Endothelial cell of umbilical vein (primary cell): Measurements from ENCODE around the gene DMD. TPM values are rescaled to one million over a fixed set of nuclear protein-coding genes. Genes with fewer than 3 reads are reported as not detected.

ENCODE experiments used
- BruUV-seq: library from RNA; stranded (reverse); fragments of 400-500 nt; replicated peaks from 2 replicates; lab custom pipeline; 2021; lab: Mats Ljungman, UMichigan
- CTCF ChIA-PET: fragments of 300-600, 350-600 bp; sonication (Branson Sonifier 250); formaldehyde crosslinking; loops from one replicate; lab custom pipeline; 2021; ENCODE audit warnings: antibody characterized with exemption, inconsistent platforms; lab: Charles Lee
- POLR2A ChIA-PET: fragments of 300-600, 350-600 bp; sonication (Branson Sonifier 250); formaldehyde crosslinking; loops from one replicate; lab custom pipeline; 2021; ENCODE audit warnings: antibody characterized with exemption, inconsistent platforms; lab: Charles Lee
- DNase-seq: peaks from one replicate; pipeline ENCODE4 v3.0.0-alpha.2; 2011; ENCODE audit warnings: low read depth, low spot score
- FAIRE-seq: peaks from 2 replicates; lab custom pipeline; 2011; peaks lifted over from hg19 to GRCh38; lab: Jason Lieb, UNC
- H2AFZ ChIP-seq: 2 replicates; pipeline ENCODE4 v1.6.0; 2012; ENCODE audit warnings: low read depth, low read length, control low read depth, inconsistent platforms
- H3K27ac ChIP-seq: 2 replicates; pipeline ENCODE4 v1.5.1; 2011; ENCODE audit warnings: low read depth, mild to moderate bottlenecking, control low read depth, low read length, moderate library complexity; ENCODE audit not compliant: insufficient read depth
- H3K27me3 ChIP-seq, 2 experiments: 2 replicates each; pipeline versions ENCODE4 v1.6.0 to v1.6.1; 2011; ENCODE audit warnings: low read length in 2 of 2, mixed read lengths in 1 of 2; ENCODE audit not compliant: control insufficient read depth in 2 of 2, insufficient read depth in 2 of 2
- H3K36me3 ChIP-seq, 2 experiments: 2 replicates in 1 of 2; 3 replicates in 1 of 2; pipeline ENCODE4 v1.5.1; 2011; ENCODE audit warnings: low read length in 2 of 2, mild to moderate bottlenecking in 1 of 2, moderate library complexity in 1 of 2; ENCODE audit not compliant: control insufficient read depth in 2 of 2, insufficient read depth in 2 of 2; ENCODE audit errors: extremely low read depth in 1 of 2
- H3K4me1 ChIP-seq: 3 replicates; pipeline ENCODE4 v1.5.1; 2011; ENCODE audit warnings: mild to moderate bottlenecking, low read length; ENCODE audit not compliant: control insufficient read depth, insufficient read depth; ENCODE audit errors: extremely low read depth
- H3K4me2 ChIP-seq: 2 replicates; pipeline ENCODE4 v1.6.1; 2011; ENCODE audit warnings: low read length, control low read depth, mixed read lengths; ENCODE audit not compliant: insufficient read depth
- H3K4me3 ChIP-seq, 3 experiments: fragments of 200-600 bp in 1 of 3; sonication (generic), shearing (Covaris generic) in 1 of 3; replicated peaks in 1 of 3; 2 replicates each; pipeline ENCODE4 v1.5.1; 2011 to 2016; ENCODE audit warnings: control low read depth in 3 of 3, low read length in 3 of 3, mild to moderate bottlenecking in 2 of 3, inconsistent platforms in 1 of 3, low read depth in 1 of 3, moderate library complexity in 1 of 3; ENCODE audit not compliant: insufficient read depth in 1 of 3
- H3K79me2 ChIP-seq: 2 replicates; pipeline ENCODE4 v1.6.0; 2012; ENCODE audit warnings: low read length, inconsistent platforms; ENCODE audit not compliant: control insufficient read depth, insufficient read depth
- H3K9ac ChIP-seq: replicated peaks from 2 replicates; pipeline ENCODE3; 2011; ENCODE audit warnings: low read length, control low read depth; ENCODE audit not compliant: insufficient read depth; ENCODE audit errors: extremely low read depth
- H3K9me1 ChIP-seq: replicated peaks from 3 replicates; pipeline ENCODE4 v1.6.0; 2011; ENCODE audit warnings: mild to moderate bottlenecking, low read length; ENCODE audit not compliant: control insufficient read depth, insufficient read depth; ENCODE audit errors: extremely low read depth
- H3K9me3 ChIP-seq: replicated peaks from 2 replicates; pipeline ENCODE4 v1.5.1; 2012; ENCODE audit warnings: low read length, inconsistent platforms; ENCODE audit not compliant: control insufficient read depth, insufficient read depth
- H4K20me1 ChIP-seq: replicated peaks from 2 replicates; pipeline ENCODE3; 2011; ENCODE audit warnings: mild to moderate bottlenecking, low read length; ENCODE audit not compliant: control insufficient read depth, insufficient read depth; ENCODE audit errors: extremely low read depth
- CTCF ChIP-seq, 2 donors: IDR thresholded peaks; 1 replicate in 1 of 2; 2 replicates in 1 of 2; pipeline ENCODE4 v1.5.1; 2011; ENCODE audit warnings: low read length in 2 of 2, mild to moderate bottlenecking in 2 of 2, moderate library complexity in 2 of 2, control low read depth in 1 of 2, inconsistent platforms in 1 of 2, low read depth in 1 of 2; ENCODE audit not compliant: insufficient read depth in 1 of 2; ENCODE audit errors: extremely low read depth in 1 of 2
- EZH2 ChIP-seq: IDR thresholded peaks from 2 replicates; pipeline ENCODE4 v1.6.1; 2012; ENCODE audit warnings: borderline replicate concordance, low read depth, mild to moderate bottlenecking, moderate library complexity, low read length, inconsistent platforms; ENCODE audit not compliant: severe bottlenecking
- FOS ChIP-seq: IDR thresholded peaks from 2 replicates; pipeline ENCODE4 v1.6.1; 2011; ENCODE audit warnings: mild to moderate bottlenecking, low read length, moderate library complexity, borderline replicate concordance; ENCODE audit not compliant: insufficient read depth
- GATA2 ChIP-seq: IDR thresholded peaks from 2 replicates; pipeline ENCODE4 v1.7.0; 2011; ENCODE audit warnings: low read depth, mild to moderate bottlenecking, moderate library complexity, mixed read lengths, low read length; ENCODE audit not compliant: insufficient read length, insufficient read depth
- JUN ChIP-seq: IDR thresholded peaks from 2 replicates; pipeline ENCODE4 v1.6.1; 2011; ENCODE audit warnings: borderline replicate concordance, low read depth; ENCODE audit not compliant: insufficient read length, insufficient read depth
- MAX ChIP-seq: IDR thresholded peaks from 2 replicates; pipeline ENCODE4 v1.6.1; 2011; ENCODE audit not compliant: insufficient read depth, insufficient read length
- MYC ChIP-seq: IDR thresholded peaks from one replicate; pipeline ENCODE4 v1.6.1; 2011; ENCODE audit warnings: mild to moderate bottlenecking, low read depth, low read length
- POLR2A ChIP-seq: IDR thresholded peaks from 2 replicates; pipeline ENCODE4 v1.6.1; 2012; ENCODE audit warnings: low read depth, mild to moderate bottlenecking, control low read depth, low read length
- POLR2AphosphoS5 ChIP-seq: IDR thresholded peaks from 2 replicates; pipeline ENCODE4 v1.6.1; 2012; ENCODE audit warnings: low read depth, mild to moderate bottlenecking, control low read depth, low read length, moderate library complexity; ENCODE audit not compliant: insufficient read depth
- dilution Hi-C: fragments of 300-500 bp; cut with MboI; formaldehyde crosslinking; loops from one replicate; pipeline ENCODE4 v1.15.0; 2019; ENCODE audit warnings: low sequenced_read_pairs; ENCODE audit not compliant: extremely low pct_ligation_motif_present
- intact Hi-C: fragments of 100-400 bp; cut with micrococcal nuclease; formaldehyde crosslinking; loops from one replicate; pipeline ENCODE4 v1.10.0; 2022
- polyA plus RNA-seq, 4 experiments: library from polyadenylated mRNA; depleted of rRNA in 3 of 4; stranded (reverse) in 3 of 4; unstranded in 1 of 4; fragments of >200 nt; gene quantifications; 2 replicates each; pipeline versions ENCODE4 v1.2.1 to v1.2.3, GENCODE V29; 2011 to 2012; ENCODE audit warnings: missing spikeins in 1 of 4
- total RNA-seq: library from RNA; stranded (reverse); gene quantifications from 2 replicates; pipeline ENCODE4 v1.2.3, GENCODE V29; 2021

DMD gene
- total and polyA plus RNA-seq, 2 donors (not counting 3 experiments of a cell fraction or from before 2014, with no cell fraction given): 7.3 to 9.0 TPM

GRCh38 chrX:33175201-33175600, 36.1 kb downstream of the DMD start:
- dilution Hi-C loops (no loop called here), intact Hi-C loops (no loop called here)
- no peaks in the 10 kb centered on the region for H3K9me1 ChIP-seq
- H3K4me1 ChIP-seq: no peaks in the 10 kb centered on the region
- no peak for FAIRE-seq
- H4K20me1 ChIP-seq: no peaks in the 10 kb centered on the region
- no peaks in the 10 kb centered on the region for H3K9me3 ChIP-seq
- no TSS peak for BruUV-seq
- no peak for DNase-seq
- no peak overlapping the region for H3K9ac ChIP-seq
- H3K36me3 ChIP-seq: no peaks in the 10 kb centered on the region
- ChIA-PET CTCF (no interaction called here), POLR2A (no interaction called here)
- no peak for TF ChIP-seq POLR2A
- TF ChIP-seq EZH2: no peak
- no peaks in the 10 kb centered on the region for H3K79me2 ChIP-seq
- no peak overlapping the region for H2AFZ ChIP-seq
- H3K27ac ChIP-seq: no peak overlapping the region
- H3K4me3 ChIP-seq: no peak overlapping the region
- no peak overlapping the region for H3K4me2 ChIP-seq
- H3K27me3 ChIP-seq: no peaks in the 10 kb centered on the region

DNA sequence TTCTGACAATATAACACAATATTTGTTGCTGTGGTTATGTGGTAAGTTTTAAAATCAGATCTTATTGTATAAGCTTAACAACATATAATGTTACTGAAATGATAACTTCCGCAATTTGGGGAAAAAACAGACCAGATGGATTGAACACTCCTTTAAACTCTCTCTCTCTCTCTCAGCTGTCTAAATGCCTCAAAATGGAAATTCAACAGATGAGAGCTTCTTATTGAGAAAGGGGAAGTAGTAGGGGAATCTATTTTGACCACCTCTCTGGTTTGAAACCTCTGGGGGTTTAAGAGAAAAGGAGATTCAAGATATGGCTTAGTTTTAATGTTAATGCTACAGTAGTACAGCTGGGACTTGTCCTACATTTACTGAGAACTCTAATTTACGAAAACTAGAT, 40.3 kb downstream of the DMD start:
- H3K9me1 ChIP-seq: no peaks in the 10 kb centered on the region
- ChIA-PET CTCF (no interaction called here), POLR2A (no interaction called here)
- H3K27ac ChIP-seq: no peak overlapping the region
- TF ChIP-seq CTCF (IDR thresholded peaks at IDR 0.05; ENCODE audit: extremely low read depth in 1 of 2, insufficient read depth in 1 of 2, low read depth in 1 of 2, low read length in 2 of 2): no peak
- no peak for TF ChIP-seq MAX
- no peak for TF ChIP-seq FOS
- no peak for TF ChIP-seq POLR2A
- TF ChIP-seq POLR2AphosphoS5: no peak
- no peak for TF ChIP-seq JUN
- TF ChIP-seq MYC: no peak
- no peak for TF ChIP-seq EZH2
- TF ChIP-seq GATA2: no peak
- H3K27me3 ChIP-seq: no peaks in the 10 kb centered on the region
- DNase-seq (no peak), FAIRE-seq (no peak)
- BruUV-seq: no TSS peak
- H3K9ac ChIP-seq: no peak overlapping the region
- H3K9me3 ChIP-seq: no peaks in the 10 kb centered on the region
- H3K79me2 ChIP-seq: no peaks in the 10 kb centered on the region
- no peak overlapping the region for H3K4me2 ChIP-seq
- no peak overlapping the region for H2AFZ ChIP-seq
- no peak overlapping the region for H3K4me3 ChIP-seq
- no peaks in the 10 kb centered on the region for H3K36me3 ChIP-seq
- intact Hi-C loops (no loop called here), dilution Hi-C loops (no loop called here)
- H3K4me1 ChIP-seq: no peaks in the 10 kb centered on the region
- H4K20me1 ChIP-seq: no peaks in the 10 kb centered on the region
